Stimulated activated CD8-positive, alpha-beta memory T cell treated with anti-CD3 and anti-CD28 coated beads, Interleukin-2, amount 100 ng/mL, for 1 hour (primary cell): ENCODE data around the gene WDR31.
"Not testable (repeated sequence)": the region's sequence is repeated elsewhere in the genome, so short reads cannot be mapped to it uniquely, and the experiment has no call there.

Experiments used
- DNase-seq, 2 donors: peaks; one replicate each; pipeline ENCODE4 v3.0.0-alpha.2; 2020; ENCODE audit warnings: low read depth in 2 of 2

Gene WDR31

GRCh38 chr9:113298311-113298710, 41.8 kb downstream of the WDR31 start:
- DNase-seq: no peak

DNA sequence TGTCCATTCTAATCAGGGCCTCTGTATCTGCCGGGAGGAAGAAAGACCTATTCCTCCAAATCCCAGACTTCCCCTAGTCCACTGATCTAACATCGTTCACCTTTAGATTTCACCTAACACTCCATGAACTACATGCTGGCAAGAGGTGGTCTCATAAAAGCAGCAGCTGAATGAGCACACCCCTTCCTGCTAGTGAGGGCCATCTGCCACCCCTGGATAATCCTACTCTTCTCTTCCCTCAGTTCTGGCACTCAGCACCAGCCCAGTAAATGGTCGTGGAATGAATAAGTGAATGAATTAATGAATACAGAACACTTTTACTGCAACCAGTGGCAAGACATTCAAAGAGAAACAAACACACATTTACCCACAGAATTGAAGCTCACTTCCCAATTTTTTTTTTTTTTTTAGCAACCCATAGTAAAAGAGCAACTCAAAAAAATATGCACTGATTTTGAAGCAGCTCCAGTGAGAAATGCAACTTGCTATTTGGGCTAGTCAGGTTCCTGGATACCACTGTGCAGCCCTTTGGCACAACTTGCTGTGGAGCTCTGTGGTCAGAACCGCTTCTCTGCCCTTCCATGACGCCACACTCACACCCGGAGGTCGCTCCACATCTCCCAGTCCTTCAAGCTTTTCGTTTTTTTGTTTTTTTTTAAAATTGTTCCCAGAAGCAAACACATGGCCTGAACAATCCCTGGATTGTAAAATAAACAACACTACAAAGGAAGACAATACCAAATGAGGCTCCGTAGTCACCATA, 43.1 kb downstream of the WDR31 start:
- no peak for DNase-seq

DNA sequence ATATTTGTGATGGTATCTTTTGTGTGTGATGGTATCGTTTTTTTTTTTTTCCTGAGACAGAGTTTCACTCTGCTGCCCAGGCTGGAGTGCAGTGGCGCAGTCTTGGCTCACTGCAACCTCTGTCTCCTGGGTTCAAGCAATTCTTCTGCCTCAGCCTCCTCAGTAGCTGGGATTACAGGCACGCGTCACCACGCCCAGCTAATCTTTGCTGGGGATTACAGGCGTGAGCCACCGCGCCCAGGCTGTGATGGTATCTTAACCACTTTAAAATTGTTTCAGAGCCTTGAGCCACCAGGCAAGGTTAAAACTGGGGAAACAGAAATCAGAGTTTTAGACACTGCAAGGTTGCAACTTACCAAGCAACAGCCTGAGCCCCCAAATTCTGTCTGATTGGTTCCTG, 43.8 kb downstream of the WDR31 start:
- DNase-seq: not testable (repeated sequence)

DNA sequence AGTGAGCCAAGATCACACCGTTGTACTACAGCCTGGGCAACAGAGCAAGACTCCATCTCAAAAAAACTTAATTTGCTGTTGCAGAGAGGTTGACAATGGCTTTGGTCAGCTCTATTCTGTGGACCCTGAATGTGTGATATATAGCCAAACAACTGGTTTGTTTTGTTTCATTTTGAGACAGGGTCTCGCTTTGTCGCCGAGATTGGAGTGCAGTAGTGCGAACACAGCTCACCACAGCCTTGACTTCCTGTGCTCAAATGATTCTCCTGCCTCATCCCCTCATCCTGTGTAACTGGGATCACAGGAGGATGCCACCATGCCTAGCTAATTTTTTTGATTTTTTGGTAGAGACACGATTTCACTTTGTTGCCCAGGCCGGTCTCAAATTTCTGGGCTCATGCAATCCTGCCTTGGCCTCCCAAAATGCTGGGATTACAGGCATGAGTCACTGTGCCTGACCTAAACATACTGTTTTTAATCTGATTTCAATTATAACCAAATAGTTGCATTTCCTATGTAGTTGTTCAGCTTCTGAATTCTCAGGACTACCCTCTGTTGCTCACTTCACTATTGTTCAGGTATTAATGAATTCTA, 46.7 kb downstream of the WDR31 start:
- no peak for DNase-seq

DNA sequence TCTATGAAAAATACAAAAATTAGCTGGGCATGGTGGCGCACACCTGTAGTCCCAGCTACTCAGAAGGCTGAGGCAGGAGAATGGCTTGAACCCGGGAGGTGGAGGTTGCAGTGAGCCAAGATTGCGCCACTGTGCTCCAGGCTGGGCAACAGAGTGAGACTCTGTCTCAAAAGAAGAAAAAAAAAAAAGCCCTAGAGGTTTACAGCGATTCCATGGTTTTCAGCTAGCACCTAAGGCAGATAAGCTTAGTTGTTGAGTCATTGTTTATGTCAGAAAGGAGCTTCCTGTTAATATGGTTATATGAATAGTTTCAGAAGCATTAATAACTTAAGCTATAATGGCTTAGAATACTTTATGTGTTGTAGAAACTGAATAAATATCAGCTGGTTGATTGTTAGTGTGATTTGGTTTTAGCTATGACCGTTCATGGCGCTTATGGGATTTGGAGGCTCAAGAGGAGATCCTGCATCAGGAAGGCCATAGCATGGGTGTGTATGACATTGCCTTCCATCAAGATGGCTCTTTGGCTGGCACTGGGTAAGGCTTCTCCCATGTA, 49.9 kb downstream of the WDR31 start:
- no peak for DNase-seq

DNA sequence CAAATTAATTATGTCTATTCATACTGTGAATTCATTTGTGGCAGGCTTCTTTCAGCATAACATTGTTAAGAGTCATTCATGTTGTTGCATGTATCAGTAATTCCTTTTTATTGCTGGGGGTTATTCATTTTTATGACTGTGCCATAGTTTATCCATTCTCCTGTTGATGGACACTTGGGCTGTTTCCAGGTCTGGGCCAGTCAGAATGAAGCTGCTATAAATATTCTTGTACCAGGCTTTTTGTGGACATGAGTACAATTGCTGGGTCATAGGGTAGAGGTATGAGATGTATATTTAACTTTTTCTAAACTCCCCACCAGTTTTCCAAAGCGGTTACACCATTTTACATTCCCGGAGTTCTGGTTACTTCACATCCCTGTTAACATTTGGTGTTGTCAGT, 51.0 kb downstream of the WDR31 start:
- no peak for DNase-seq

GRCh38 chr9:113281356-113281755, 58.7 kb downstream of the WDR31 start:
- DNase-seq: no peak

DNA sequence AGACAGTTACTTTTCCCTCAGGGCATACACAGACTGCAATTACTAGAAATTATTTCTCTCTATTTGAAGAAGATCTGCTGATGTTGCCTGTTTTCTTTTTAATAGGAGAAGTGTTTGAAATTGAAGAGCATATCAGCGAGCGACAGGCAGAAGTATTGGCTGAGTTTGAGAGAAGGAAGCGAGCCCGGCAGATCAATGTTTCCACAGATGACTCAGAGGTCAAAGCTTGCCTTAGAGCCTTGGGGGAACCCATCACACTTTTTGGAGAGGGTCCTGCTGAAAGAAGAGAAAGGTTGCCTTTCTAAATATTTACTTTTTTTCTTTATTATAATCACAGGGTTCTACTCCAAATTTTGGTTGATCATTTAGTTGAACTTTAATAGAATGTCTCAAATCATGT, 61.2 kb downstream of the WDR31 start:
- DNase-seq: no peak

DNA sequence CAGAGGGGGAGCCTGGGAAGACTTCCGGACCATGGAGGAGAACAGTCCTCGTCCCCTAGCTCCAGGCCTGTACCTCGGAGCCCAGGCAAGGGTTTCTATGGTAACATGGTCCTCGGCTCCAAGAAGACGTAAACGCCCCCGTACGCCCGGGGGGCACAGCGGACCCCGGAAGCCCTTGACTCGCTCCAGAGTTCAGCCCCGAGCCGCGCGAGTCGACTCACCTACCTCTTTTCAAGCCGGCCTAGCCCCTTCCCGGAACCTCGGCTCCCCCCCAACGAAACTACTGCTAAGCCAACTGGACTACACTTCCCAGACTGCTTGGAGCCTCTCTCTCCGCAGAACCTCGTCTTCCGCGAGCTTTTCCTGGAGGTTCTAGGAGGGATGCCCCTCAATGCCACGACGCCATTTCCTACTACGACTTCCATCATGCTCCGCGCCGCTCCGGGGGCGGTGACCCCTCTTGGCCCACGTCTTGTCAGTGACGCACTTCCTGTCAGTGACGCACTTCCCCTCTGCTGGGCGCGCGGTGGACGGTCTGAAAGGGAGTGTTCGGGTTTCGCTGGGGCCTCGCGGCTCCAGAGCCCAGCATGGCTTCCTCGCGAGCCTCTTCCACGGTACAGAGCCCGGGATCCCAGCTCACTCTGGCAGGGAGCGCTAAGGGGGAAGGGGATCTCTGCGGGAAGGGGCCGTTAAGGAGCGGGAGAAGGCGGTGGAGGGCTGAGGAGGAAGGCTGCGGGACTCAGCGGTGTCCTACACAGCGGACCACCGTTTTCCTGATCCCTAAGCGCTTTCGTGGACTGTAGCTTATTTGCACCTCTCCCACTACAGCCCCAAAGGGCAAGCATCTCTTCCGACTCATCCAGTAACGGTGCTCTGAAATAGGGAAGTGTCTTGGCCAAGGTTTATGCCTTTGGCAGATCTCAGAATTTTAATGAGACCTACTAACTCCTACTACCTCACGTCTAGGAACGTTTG, 64.6 kb downstream of the WDR31 start, which contains the start of the genes CDC26 and PRPF4:
Gene CDC26, minus strand, starts transcription at position 416 of the 975 bp plus-strand sequence. CDS start 3,065 bp downstream, outside the sequence.
Gene PRPF4, plus strand, starts transcription at position 502 of the 975 bp plus-strand sequence. Its CDS starts 86 bp downstream, at position 588.
- DNase-seq: peak; percentile 90 to 92

DNA sequence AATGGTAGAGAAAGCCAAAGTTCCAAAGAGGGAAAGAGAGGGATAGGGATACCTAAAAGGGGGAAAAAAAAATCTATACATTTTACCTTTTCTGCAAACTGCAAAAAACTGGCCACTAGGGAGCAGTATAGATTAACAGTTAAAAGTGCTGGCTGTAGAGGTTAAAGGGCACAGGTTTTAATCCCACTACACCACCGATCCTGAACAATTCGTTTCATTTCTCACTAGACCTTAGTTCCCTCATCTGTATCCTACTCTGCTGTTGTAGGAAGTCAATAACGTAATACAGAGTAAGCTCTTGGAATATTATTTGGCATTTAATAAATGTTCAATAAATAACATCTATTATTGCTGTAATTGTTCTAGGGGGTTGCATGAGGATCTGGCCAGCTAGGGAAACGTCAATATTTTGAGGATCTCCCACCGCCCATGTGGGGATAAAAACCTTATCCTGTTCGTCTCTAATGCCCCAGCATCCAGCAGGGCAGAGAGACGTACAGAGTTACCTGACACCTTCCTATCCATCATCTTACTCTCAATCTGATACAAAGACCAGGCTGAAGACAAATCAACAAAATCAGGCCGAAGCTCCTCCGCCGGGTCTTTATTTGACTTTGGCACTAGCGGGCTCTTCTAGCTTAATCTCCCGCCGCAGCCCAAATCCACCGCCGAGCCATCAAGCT, 65.5 kb downstream of the WDR31 start:
- DNase-seq: no peak

- no peak for DNase-seq
These were observed 70.2 kb downstream of the WDR31 start for GRCh38 chr9:113269871-113270270.

- DNase-seq: no peak
These were observed 70.7 kb downstream of the WDR31 start for GRCh38 chr9:113269355-113269754.

DNA sequence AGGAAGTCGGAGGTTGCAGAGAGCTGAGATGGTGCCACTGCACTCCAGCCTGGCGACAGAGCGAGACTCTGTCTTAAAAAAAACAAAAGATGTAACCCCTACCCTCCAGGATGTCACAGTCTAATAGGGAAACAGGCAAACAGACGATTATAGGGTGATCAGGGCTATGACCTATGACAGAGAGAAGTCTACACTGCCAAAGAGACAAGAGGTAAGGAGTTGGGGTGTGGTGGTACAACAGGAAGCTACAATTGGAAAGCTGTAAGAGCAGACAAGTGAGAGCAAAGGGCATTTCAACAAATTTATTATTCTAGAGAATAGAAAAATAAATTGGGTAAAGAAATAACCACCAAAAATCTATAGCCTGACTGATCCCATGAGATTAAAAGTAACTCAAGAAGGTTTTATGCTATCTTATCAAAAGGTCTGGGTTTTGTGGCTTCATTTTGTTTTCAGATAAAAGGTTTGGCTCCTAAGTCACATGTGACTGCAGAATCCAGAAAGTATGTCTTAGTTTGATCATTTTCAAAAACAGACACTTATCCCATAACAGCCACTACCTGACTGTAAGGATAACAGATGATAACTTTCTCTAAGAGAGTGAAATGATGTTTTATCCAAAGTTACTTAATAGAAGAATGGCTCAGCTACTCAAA, 72.0 kb downstream of the WDR31 start:
- DNase-seq: no peak

DNA sequence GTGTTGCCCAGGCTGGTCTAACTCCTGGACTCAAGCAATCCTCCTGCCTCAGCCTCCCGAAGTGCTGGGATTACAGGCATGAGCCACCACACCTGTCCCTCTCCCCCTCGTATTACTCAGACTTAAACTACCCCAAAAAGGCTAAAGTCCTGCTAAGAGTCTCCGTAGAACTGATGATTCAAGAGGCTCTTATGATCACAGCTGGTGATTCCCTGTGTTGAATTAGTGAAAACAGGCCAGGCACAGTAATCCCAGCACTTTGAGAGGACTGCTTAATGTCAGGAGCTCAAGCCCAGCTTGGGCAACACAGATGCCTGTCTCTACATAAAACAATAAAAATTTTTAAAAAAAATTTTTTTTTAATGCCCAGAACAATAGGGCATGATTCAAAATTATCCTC, 73.9 kb downstream of the WDR31 start:
- DNase-seq: no peak
